Activated CD4-positive, alpha-beta T cell treated with anti-CD3 and anti-CD28 coated beads for 48 hours (primary cell): ENCODE data around the gene PLEKHG4B.
"Not testable (repeated sequence)": the region's sequence is repeated elsewhere in the genome, so short reads cannot be mapped to it uniquely, and the experiment has no call there.

Experiments
- DNase-seq: peaks from one replicate; pipeline ENCODE4 v3.0.0-alpha.2; 2020

The PLEKHG4B gene

GRCh38 chr5:159448-160172 lies 67.6 kb downstream of the PLEKHG4B start:
- DNase-seq, result no peak

- no peak for DNase-seq
Measured at GRCh38 chr5:160173-160510, 68.2 kb downstream of the PLEKHG4B start.

GRCh38 chr5:160921-161802 lies 69.2 kb downstream of the PLEKHG4B start:
- DNase-seq, result no peak

GRCh38 chr5:161803-162110 lies 69.8 kb downstream of the PLEKHG4B start:
- DNase-seq, result no peak

GRCh38 chr5:162190-162564 lies 70.2 kb downstream of the PLEKHG4B start:
- DNase-seq, result no peak

- no peak for DNase-seq
Measured at GRCh38 chr5:162565-163337, 70.8 kb downstream of the PLEKHG4B start.

- no peak for DNase-seq
Measured at GRCh38 chr5:163338-163620, 71.3 kb downstream of the PLEKHG4B start.

GRCh38 chr5:163841-164240 lies 71.9 kb downstream of the PLEKHG4B start:
- DNase-seq, result no peak

- no peak for DNase-seq
Measured at GRCh38 chr5:164244-164643, 72.3 kb downstream of the PLEKHG4B start.

- not testable (repeated sequence) for DNase-seq
Measured at GRCh38 chr5:164783-165182, 72.8 kb downstream of the PLEKHG4B start.

GRCh38 chr5:166441-167372 lies 74.7 kb downstream of the PLEKHG4B start:
- no peak for DNase-seq

GRCh38 chr5:167511-167910 lies 75.5 kb downstream of the PLEKHG4B start:
- DNase-seq, result no peak

GRCh38 chr5:167982-168660 lies 76.2 kb downstream of the PLEKHG4B start:
- no peak for DNase-seq

GRCh38 chr5:169071-169727 lies 77.2 kb downstream of the PLEKHG4B start:
- DNase-seq, result no peak

- no peak for DNase-seq
Measured at GRCh38 chr5:169728-170094, 77.7 kb downstream of the PLEKHG4B start.

- DNase-seq, result no peak
Measured at GRCh38 chr5:170971-171800, 79.2 kb downstream of the PLEKHG4B start.

- DNase-seq, result no peak
Measured at GRCh38 chr5:171801-172331, 79.9 kb downstream of the PLEKHG4B start.

- DNase-seq, result no peak
Measured at GRCh38 chr5:172421-172820, 80.5 kb downstream of the PLEKHG4B start.

GRCh38 chr5:172841-173251 lies 80.9 kb downstream of the PLEKHG4B start:
- no peak for DNase-seq
